Measurements from ENCODE around the gene DAPK3.

GRCh38 chr19:3931041-3931440, 39.9 kb downstream of the DAPK3 start:
- no peak for TF ChIP-seq POLR2AphosphoS5 (IDR thresholded peaks at IDR 0.05)
- TF ChIP-seq, protein P1, sequence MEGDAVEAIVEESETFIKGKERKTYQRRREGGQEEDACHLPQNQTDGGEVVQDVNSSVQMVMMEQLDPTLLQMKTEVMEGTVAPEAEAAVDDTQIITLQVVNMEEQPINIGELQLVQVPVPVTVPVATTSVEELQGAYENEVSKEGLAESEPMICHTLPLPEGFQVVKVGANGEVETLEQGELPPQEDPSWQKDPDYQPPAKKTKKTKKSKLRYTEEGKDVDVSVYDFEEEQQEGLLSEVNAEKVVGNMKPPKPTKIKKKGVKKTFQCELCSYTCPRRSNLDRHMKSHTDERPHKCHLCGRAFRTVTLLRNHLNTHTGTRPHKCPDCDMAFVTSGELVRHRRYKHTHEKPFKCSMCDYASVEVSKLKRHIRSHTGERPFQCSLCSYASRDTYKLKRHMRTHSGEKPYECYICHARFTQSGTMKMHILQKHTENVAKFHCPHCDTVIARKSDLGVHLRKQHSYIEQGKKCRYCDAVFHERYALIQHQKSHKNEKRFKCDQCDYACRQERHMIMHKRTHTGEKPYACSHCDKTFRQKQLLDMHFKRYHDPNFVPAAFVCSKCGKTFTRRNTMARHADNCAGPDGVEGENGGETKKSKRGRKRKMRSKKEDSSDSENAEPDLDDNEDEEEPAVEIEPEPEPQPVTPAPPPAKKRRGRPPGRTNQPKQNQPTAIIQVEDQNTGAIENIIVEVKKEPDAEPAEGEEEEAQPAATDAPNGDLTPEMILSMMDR (IDR thresholded peaks at IDR 0.05), result no peak
